NCI-H1105 (cell line): ENCODE data around the gene SIDT1.

ENCODE experiments used
- DNase-seq: peaks from one replicate; lab custom pipeline; 2025; lab: John Stamatoyannopoulos, UW

SIDT1 gene

DNA sequence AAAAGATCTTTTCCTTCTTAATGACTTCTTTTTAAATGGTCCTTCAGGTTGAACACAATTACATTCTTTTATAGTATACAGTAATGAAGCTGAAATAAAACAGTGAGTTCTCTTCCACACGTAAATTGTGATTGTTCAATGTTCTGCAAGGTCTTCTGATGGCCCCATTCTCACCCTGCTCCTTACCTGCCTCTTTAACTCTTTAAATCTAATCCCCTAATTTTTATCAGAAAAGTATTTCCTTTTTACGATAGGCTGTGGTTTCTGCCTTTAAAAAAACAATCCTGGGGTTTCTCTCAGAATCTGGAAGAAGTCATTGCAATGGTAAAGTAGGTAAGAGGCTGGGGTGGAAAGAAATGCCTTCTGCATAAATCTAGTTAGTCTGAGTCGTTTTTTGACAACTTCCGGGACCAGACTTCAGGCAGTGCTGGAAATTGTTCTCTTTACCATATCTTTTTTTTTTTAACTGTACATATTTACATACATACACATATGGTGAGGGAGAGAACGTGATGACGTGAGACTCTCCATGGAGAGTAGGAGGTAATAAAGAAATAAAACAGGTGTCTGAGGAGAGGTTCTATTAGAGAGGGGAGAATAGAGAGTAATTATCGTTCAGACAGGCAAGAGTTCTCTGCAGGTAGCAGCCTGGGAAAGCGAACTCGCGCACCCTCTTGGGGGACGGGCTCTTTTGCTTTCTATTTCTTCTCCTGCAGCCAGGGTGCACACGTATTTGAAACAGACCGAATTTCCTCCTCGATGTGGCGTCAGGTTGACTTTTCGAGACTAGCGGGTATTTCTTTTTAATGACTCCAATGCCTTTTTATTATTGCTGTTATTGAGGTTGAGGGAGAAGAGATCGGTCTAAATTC, at the start of gene SIDT1:
TSS of gene SIDT1 (plus strand) at position 730 of the 872 bp plus-strand sequence. CDS start 467 bp downstream, outside the sequence.
- peak; percentile 68 for DNase-seq

DNA sequence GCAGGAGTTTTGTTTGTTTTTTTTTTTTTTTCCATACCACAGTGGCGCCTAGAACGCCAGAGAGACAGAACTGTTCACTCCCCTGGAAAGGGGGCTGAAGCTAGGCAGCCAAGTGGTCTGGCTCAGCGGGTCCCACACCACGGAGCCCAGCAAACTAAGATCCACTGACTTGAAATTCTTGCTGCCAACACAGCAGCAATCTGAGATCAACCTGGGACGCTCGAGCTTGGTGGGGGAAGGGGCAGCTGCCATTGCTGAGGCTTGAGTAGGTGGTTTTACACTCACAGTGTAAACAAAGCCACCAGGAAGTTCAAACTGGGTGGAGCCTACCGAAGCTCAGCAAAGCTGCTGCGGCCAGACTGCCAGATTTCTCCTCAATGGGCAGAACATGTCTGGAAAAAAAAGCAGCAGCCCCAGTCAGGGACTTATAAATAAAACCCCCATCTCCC, 47.2 kb upstream of the SIDT1 start:
- DNase-seq: no peak

DNA sequence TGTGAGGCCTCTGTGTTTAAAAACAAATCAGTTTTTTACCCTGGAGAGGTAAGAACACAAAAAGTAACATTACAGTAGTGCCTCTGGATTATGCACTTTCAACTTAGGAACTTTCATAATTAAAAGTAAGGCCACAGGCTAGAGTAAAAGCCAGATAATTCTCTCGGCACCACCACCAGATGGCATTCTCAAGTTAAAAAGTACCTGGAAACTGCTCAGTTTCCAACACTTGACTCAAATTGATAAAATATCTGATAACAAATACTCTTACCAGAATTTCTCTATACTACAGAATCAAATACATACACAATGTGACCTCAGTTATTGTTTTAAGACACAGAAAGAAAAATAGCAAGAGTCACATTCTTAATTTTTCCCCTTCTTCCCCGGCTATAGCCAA, 37.3 kb upstream of the SIDT1 start:
- DNase-seq: no peak

DNA sequence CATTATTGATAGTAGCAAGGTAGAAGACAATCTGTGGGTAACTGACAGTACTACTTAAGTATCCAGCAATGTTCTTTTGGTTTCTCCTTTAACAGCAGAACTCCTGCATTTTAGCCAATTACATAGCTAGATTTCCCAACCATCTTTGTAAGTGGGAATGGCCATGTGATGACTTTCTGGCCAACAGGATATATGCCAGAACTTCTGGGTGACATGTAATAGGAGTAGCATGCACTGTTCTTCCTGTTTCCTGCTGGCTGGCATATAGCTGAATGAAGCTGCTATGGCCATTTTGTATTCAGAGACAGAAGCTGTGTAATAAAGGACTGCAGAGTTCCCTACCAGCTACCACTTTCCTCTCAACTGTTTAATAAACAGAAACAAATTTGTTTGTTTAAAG, 35.4 kb upstream of the SIDT1 start:
- no peak for DNase-seq

DNA sequence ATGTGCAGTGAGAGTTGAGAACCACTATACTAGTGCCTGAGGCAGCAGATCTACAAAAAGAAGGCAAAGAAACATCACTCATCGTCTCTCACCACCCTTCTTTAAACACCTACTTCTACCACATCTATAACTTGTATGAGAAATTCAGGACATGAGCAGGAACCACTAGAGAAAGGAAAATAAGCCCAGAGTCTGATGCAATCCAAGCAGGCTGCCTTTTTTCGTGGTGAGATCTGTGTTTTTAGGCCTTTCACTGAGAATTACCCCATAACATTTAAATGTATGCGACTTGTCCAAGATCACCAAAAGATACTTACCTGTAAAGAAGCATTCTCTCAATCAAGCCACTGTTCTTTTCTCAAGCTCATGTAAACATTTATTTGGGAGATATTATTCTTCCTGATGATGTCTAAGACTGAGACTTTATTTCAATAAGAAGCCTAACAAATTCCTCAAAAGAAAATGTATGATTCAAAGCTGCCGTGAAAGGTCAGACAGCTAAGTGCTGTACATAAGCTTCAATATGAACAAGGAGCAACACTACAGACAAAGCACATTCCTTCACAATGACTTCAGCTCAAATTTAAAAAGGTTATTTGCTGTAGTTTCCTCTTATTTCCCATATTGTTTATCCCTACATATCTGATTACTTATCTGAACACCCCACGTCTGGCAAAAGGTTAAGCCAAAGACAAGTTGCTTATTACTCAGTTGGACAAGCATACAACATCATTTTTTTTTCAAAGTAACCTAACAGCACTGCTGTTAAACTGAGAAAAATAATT, 33.9 kb upstream of the SIDT1 start:
- no peak for DNase-seq

DNA sequence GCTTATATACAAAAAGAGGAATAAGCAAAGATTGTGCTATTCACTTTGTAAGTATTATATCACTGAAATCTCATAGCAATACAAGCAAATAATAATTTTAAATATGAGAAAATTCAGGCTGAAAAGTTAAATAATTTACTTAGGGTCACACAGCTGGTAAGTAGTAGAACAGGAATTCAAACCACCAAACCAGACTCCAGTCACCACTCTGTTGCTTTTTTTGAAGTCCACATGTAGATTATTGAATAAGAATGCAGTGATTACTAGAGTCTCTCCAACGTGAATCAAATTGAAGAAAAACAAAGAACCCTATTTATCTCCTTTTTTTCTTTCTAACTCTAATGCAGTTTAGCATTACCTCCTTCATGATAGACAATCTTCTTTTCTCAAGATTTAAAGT, 33.3 kb upstream of the SIDT1 start:
- no peak for DNase-seq

DNA sequence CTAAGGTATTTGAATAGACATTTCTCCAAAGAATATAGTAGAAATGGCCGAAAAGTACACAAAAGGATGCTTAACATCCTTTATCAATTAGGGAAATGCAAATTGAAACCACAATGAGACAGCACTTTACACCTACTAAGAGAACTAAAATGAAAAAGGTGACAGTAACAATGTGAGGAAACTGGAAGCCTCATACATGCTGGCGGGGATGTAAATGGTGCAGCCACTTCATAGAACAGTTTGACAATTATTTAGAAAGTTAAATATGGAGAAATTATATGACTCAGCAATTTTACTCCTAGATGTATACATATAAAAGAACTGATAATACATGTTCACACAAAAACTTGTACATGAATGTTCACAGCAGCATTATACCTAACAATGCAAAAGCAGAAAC, 30.8 kb upstream of the SIDT1 start:
- no peak for DNase-seq

DNA sequence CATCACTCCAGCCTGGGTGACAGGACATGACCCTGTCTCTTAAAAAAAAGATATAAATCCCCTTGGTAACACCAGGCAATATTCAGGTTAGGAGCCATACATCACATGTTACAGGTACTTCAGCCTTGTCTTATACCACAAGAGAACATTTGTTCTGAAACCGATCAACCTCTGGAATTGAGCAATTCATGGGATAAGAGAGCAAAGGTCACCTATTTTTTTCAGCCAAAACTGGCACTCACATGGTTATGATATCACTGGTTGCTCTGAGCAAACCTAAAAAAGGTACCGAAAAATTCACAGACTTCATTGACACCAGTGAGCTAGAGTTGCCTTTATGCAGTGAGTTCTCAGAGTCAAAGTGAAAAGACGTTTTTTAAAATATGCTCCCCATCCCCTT, 26.5 kb upstream of the SIDT1 start:
- DNase-seq: no peak

DNA sequence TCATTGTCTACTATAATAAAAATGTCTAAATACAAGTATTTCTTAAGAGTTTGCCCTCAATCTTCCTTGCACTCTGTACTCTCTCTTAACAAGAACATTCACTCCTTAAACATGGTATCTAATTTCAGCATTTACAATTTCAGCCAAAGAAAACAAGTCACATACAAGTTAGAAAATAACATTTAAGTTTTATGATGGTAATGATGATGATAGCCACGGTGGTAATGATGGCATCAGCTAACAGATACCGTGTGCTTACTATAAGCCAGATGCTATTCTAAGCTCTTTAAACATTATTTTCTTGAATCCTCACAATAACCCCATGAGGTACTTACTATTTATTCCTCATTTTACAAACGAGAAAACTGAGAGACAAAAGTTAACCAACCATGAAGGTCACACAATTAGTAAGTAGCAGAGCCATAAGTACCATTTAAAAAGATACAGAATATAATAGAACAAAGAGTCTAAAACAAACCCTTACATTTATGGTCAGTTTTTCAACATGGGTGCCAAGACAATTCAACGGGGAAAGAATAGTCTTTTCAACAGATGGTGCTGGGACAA, 24.8 kb upstream of the SIDT1 start:
- no peak for DNase-seq

DNA sequence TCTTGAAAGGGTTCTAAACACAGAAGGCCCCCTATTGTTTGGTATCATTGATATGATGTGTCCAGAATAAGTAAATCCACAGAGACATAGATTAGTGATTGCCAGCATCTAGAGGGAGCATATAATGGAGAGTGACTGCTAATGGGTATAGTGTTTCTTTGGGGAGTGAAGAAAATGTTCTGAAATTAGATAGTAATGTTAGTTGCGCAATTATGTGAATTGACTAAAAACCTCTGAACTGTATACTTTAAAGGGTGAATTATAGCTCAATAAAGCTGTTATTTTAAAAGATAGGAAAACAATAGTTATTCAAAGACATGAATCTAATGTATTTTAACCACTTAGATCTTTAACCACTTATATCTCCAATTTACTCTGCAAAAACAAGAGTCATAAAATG, 23.4 kb upstream of the SIDT1 start:
- no peak for DNase-seq

DNA sequence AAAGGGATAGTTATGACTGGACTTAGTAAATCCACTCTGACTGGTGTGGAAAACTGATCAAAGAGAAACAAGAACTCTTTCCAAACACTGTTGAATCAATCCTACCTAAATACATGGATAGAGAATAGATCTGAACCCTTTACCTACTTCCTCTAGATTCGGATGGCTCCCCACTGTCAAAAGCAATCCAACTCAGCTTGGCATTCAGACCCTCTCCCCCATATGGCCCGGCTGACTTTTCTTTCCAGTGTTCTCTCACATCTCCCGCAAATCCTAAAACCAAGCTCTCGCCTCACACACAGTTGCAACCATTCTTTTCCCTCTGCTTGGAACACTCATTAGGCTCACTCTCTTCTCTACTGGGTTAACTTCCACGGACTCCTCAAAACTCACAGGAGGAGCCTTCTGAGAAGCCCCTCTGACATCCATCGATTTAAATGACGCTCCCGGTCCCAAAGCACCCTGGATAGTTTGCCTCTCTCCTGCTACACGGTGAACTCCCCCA, 18.0 kb upstream of the SIDT1 start:
- DNase-seq: no peak

DNA sequence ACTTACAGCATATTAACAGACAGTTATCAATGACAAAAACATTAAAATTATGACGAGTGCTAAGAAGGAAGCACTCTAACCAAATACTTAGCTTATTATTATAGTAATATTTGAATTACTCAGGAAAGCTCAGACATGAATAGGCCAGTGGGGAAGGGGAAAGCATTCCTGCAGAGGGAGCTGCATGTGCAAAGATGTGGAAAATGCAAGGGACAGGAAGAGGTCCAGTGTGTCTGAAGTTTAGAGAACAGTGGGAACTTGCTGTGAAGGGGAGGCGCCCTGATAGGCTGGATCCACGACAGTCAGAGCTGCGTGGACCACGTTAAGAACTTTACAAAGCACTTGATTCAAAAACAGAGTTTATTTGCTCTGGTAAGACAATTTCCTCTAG, 16.2 kb upstream of the SIDT1 start:
- no peak for DNase-seq

DNA sequence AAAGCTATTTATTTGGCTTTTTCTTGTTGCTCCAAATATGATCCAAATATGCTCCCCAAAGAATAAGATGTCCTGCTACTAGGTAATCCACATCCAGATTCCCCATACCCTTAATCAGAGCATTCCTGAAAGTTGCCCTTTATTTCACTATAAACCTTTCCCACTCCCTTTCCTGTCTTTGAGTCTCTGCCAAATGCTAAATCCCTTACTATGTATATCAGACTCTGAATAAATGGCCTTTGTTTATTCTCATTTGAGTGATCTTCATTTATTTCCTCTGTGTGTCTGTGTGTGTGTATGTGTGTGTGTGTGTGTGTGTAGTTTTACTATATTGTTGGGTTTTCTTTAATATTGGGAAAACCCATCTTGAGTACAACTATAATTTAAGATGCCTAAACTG, 10.4 kb upstream of the SIDT1 start:
- DNase-seq: no peak

DNA sequence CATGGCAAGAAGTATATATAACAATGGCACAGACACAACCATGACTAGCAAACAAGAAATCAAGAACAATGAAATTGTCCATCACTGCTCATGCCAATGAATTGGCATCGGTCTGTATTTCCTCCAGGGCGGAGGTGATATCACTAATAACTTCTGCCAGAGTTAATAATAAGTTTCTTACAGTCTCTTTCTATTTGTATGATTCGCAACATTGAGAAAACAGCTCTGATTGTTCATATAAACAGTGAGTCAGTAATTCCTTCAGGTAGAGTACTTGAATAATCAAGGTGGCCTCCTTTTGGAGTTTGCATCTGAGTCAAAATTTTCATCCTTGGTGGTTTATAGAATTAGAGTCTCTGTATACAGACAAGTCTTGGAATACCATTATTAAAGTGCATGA, 9.1 kb upstream of the SIDT1 start:
- no peak for DNase-seq

DNA sequence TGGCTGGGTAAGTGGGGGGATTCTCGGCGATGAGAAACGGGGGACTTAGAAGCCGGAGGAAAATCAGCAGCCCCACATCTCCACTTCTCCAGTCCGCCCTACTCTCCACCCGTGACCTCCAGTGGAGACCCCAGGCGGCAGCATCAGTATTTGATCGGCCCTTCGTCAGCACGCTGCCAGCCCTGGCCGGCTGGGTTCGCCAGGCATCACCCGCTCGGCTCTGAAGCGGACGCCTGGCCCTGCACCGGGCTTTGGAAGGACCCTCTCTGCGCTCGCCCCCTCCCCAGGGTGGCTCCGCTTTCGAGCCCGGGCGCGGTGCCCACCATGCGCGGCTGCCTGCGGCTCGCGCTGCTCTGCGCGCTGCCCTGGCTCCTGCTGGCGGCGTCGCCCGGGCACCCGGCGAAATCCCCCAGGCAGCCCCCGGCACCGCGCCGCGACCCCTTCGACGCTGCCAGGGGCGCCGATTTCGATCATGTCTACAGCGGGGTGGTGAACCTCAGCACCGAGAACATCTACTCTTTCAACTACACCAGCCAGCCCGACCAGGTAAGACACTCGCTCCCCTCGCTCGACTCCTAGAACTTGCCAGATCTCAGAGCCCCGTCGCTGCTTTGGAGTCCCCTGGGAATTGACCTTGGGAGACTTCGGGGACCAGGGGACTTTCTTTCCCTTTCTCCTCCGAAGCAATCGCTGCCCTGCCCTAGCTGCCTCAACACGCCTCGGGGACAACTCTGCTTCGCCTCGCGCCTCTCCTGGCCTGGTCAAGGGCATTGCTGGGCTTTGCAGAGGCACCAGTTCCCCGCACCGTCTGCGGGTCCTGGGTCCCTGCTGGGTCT, 561 bp downstream of the SIDT1 start:
- DNase-seq: peak; percentile 30

DNA sequence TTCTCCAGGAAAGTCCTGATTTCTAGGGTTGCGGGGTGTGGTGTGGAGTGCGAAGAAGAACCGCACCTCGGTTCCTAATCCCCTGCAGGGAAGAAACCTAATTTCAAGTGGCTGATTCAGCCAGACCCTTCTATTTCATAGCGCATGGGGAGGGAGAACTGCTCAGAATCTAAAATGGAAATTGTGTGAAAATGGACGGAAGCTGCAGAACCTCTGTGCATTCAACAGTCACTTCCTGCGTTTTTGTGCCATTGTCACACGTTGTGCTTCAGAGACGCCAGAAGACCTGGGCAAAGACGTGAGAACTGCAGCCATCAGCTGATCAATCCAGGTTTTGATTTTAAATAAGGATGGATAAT, 1.2 kb downstream of the SIDT1 start:
- no peak for DNase-seq

DNA sequence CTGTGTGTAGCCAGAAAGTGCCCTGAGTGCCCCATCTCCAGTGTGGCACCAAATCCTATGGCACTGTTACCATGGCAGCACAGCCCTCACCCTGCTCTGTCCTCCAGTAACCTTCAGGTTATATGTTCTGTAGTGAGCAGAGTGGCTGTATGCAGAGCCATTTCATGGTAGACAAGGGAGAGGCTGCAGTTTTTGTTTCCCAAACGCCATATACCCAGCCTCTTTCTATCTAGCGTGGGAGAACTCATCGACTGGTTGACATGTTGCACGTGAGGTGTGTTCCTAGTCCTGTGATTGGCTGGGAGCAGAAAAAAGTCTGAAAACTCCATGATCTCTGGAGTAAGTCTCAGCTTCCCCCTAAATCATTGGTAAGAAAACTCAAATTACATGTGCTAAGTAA, 2.0 kb downstream of the SIDT1 start:
- DNase-seq: no peak

DNA sequence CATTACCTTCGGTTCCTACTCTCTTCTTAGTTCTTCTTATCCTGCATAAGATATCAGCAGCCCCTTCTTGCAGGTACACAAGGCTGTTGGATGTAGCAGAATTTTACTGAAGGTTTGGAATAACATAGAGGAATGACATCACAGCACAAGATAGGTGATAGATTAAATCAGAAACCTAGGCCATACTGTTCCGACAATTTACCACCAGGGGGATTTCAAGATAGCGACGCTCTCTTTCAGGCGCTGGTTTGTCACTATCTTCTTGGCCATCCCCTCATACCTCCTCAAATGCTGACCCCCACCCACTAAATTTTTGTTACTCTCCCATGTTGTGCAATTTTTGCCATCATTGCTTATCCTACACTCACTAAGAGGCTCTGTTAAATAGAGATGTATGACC, 3.5 kb downstream of the SIDT1 start:
- no peak for DNase-seq

DNA sequence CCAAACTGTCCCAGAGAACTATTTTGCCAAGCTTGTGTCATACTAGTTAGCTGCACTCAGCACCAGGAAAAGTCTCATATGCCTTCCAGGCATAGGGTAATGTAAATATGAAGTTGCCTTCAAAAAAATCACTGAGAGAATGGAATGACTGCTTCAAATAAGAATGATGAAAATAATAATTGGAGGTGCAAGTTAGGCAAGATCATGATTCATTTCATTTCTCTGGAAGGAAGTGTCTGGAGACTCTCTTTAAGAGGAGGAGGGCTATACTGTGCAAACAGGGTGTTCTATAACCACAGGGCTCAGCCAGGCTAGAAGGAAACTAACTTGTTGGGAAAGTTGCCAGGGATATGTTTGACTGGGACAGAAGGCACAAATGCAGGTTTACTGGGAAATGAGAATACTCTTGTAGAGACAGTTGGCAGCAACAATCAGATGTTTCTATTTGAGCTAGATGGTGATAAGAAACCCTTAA, 4.3 kb downstream of the SIDT1 start:
- DNase-seq: no peak

DNA sequence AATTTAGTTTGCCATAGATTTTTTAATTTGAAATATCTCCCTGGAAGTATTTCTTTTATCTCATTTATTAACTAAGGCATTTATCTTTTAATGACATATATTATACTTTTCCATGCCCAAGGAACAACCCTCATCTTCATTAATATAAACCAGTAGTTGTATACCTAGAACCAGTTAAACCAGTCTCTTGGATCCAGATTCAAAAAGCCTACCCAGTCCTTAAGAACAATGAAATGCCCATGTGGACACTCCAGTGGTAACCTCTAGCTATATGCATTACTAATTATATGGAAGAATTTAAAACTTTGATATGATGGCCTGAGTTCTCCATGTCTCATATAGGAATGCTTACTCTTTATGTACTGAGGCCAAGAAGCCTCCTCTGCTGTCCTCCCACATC, 4.8 kb downstream of the SIDT1 start:
- DNase-seq: no peak

DNA sequence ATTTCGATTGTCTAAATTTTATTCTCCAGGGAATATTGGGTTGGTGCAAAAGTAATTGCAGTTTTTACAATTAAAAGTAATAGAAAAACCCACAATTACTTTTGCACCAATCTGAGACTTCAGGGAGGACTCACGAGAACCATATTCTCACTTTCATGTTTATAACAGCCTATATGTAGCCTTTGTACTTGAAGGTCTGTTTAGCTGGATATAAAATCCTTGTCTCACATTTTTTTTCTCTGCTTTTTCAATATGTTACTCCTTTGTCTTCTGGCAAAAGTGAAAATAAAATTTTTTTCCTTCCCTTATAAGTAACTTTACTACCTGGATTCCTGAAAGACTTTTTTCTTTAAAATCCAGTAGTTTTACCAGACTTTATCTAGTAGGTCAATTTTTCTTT, 9.2 kb downstream of the SIDT1 start:
- DNase-seq: no peak

DNA sequence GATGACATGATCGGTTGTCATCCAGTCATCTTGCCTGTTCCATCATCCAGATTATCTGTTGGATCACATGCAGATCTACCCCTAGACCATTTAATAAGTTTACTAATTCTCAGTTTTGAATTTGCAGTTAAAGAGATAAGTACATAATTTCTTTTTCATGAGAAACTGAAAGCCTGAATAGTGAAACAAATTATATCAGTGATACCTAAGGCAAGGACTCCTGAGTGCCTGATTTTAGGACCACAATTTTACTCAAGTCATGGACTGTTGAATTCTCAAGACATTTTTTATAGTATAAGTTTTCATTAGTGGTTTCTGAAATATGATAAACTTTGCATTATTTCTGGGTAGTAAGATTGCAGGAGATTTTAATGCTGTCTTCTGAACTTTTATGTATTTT, 13.2 kb downstream of the SIDT1 start:
- DNase-seq: no peak
